Thyroid gland (tissue), 4 donors: ENCODE results near the gene ACER1.

Source experiments
- POLR2A ChIP-seq, 2 donors: fragments of 450-650 bp; IDR thresholded peaks; one replicate each; pipeline ENCODE4 v1.6.1; 2017; ENCODE audit warnings: antibody characterized with exemption in 2 of 2, mild to moderate bottlenecking in 2 of 2, moderate library complexity in 1 of 2
- TF ChIP-seq, protein P1 (sequence below), 6 experiments: fragments of 200-600 bp in 3 of 6; fragments of 450-650 bp in 3 of 6; sonication (generic) in 3 of 6; IDR thresholded peaks; one replicate each; pipeline ENCODE4 v1.5.1; 2016 to 2019; ENCODE audit warnings: antibody characterized with exemption in 6 of 6, mild to moderate bottlenecking in 2 of 6, inconsistent platforms in 1 of 6, moderate library complexity in 1 of 6

DNA sequence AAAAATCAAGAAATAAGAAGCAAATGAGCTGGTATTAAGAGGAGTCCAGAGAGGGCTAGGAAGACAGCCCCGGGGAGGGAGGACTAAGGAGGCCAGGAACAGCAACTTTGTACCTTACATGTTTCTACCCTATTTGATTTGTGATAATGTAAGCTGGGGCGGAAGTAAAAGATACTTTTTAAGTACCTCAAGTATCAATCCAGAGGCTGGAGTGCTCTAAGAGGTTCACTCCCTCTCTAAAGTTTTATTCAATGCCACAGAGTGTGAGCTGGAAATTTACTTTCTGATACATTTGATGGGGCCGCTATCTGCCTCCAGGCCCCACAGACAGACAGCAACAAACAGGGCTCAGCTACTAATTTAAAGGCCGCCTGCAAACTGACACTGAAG is 65.0 kb downstream of the ACER1 start:
- TF ChIP-seq, protein P1, sequence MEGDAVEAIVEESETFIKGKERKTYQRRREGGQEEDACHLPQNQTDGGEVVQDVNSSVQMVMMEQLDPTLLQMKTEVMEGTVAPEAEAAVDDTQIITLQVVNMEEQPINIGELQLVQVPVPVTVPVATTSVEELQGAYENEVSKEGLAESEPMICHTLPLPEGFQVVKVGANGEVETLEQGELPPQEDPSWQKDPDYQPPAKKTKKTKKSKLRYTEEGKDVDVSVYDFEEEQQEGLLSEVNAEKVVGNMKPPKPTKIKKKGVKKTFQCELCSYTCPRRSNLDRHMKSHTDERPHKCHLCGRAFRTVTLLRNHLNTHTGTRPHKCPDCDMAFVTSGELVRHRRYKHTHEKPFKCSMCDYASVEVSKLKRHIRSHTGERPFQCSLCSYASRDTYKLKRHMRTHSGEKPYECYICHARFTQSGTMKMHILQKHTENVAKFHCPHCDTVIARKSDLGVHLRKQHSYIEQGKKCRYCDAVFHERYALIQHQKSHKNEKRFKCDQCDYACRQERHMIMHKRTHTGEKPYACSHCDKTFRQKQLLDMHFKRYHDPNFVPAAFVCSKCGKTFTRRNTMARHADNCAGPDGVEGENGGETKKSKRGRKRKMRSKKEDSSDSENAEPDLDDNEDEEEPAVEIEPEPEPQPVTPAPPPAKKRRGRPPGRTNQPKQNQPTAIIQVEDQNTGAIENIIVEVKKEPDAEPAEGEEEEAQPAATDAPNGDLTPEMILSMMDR (IDR thresholded peaks at IDR 0.05) = no peak
- no peak for TF ChIP-seq POLR2A (IDR thresholded peaks at IDR 0.05)
